ENCODE data around the gene COL4A1. TPM values are rescaled to one million over a fixed set of nuclear protein-coding genes. Genes with fewer than 3 reads are reported as not detected.

The COL4A1 gene
- polyA plus RNA-seq, 1 donor (not counting 4 experiments of a cell fraction or from before 2014, with no cell fraction given) = 22.3 TPM

DNA sequence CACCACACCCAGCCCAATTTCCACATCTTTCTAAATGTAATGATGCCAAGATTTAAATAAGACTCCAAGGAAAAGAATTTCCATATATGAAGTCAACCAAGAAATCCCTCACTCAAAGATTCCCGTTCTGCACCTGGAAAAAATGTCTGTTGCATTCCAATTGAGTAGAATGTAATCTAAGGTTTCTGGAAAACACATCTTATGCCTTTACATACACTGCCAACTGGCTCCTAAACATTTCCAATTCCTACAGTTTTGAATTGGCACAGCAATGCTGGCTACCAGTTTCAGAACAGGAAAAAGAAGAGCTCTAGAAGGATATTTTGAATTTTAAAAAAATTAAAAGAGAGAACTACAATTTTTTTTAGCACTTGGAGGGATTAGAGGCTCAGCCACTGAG lies 43.1 kb upstream of the COL4A1 start:
- Histone ChIP-seq H3K27ac (ENCODE audit: control insufficient read depth, insufficient read depth, low read length) (no peak overlapping the region), H3K79me2 (ENCODE audit: control insufficient read depth, insufficient read depth, low read length) (peaks cover 46% of the 10 kb centered on the region), H3K4me3 (ENCODE audit: control insufficient read depth in 2 of 3, extremely low read depth in 1 of 3, insufficient read depth in 2 of 3, low read depth in 1 of 3, low read length in 3 of 3) (no peak overlapping the region), H3K27me3 (ENCODE audit: control insufficient read depth, extremely low read depth, insufficient read depth, low read length) (no peaks in the 10 kb centered on the region), H3K9me3 (ENCODE audit: control insufficient read depth, low read depth, low read length) (no peaks in the 10 kb centered on the region), H3K9me1 (ENCODE audit: control insufficient read depth, extremely low read depth, insufficient read depth, low read length) (peaks cover 3% of the 10 kb centered on the region), H3K4me1 (ENCODE audit: control insufficient read depth, extremely low read depth, insufficient read depth, low read length) (peaks cover 37% of the 10 kb centered on the region), H3K9ac (ENCODE audit: control insufficient read depth, extremely low read depth, insufficient read depth, low read length) (no peak overlapping the region), H2AFZ (ENCODE audit: control insufficient read depth, low read length) (no peak overlapping the region), H3K36me3 (ENCODE audit: control insufficient read depth in 2 of 2, extremely low read depth in 1 of 2, insufficient read depth in 2 of 2, low read length in 2 of 2) (peaks cover 0 to 2% of the 10 kb centered on the region in 2 experiments), H4K20me1 (ENCODE audit: control insufficient read depth, extremely low read depth, insufficient read depth, low read length) (peaks cover 2% of the 10 kb centered on the region), H3K4me2 (ENCODE audit: control insufficient read depth, extremely low read depth, insufficient read depth, low read depth, low read length) (no peak overlapping the region)
- TF ChIP-seq, protein P1, sequence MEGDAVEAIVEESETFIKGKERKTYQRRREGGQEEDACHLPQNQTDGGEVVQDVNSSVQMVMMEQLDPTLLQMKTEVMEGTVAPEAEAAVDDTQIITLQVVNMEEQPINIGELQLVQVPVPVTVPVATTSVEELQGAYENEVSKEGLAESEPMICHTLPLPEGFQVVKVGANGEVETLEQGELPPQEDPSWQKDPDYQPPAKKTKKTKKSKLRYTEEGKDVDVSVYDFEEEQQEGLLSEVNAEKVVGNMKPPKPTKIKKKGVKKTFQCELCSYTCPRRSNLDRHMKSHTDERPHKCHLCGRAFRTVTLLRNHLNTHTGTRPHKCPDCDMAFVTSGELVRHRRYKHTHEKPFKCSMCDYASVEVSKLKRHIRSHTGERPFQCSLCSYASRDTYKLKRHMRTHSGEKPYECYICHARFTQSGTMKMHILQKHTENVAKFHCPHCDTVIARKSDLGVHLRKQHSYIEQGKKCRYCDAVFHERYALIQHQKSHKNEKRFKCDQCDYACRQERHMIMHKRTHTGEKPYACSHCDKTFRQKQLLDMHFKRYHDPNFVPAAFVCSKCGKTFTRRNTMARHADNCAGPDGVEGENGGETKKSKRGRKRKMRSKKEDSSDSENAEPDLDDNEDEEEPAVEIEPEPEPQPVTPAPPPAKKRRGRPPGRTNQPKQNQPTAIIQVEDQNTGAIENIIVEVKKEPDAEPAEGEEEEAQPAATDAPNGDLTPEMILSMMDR (optimal IDR thresholded peaks at IDR 0.05 in 1 of 3, IDR thresholded peaks at IDR 0.05 in 1 of 3, conservative IDR thresholded peaks at IDR 0.05 in 1 of 3; ENCODE audit: extremely low read depth in 1 of 3, insufficient read depth in 2 of 3, low read length in 3 of 3) = no peak
- TF ChIP-seq EZH2 (IDR thresholded peaks at IDR 0.05; ENCODE audit: low read length) = no peak
- DNase-seq (ENCODE audit: low read depth, low spot score) = no peak
- dilution Hi-C loops (cut with MboI; ENCODE audit: extremely low pct_ligation_motif_present, low sequenced_read_pairs) = no loop called here
- FAIRE-seq = no peak

DNA sequence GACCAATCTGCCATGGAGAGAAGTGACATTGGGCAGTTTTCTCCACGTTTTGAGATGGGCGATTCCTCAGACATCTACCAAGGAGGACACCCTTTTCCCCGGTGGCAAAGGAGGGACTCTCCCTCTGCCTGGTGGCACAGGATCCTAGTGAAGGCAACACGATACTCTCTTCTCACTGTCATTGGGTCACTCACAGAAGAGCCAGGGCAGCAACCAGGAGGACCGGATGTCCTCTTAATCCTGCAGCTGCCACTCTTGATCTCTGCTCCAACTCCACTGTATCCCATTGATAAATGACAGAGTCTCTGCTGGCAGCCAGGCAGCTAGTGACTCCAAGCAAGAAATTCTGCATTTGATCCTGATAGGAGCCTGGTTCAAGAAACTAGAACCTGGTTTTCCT lies 42.3 kb upstream of the COL4A1 start:
- Histone ChIP-seq H3K79me2 (ENCODE audit: control insufficient read depth, insufficient read depth, low read length) (peaks cover 45% of the 10 kb centered on the region), H3K27ac (ENCODE audit: control insufficient read depth, insufficient read depth, low read length) (no peak overlapping the region), H2AFZ (ENCODE audit: control insufficient read depth, low read length) (no peak overlapping the region), H3K4me2 (ENCODE audit: control insufficient read depth, extremely low read depth, insufficient read depth, low read depth, low read length) (no peak overlapping the region), H3K27me3 (ENCODE audit: control insufficient read depth, extremely low read depth, insufficient read depth, low read length) (no peaks in the 10 kb centered on the region), H3K4me1 (ENCODE audit: control insufficient read depth, extremely low read depth, insufficient read depth, low read length) (peaks cover 45% of the 10 kb centered on the region), H3K36me3 (ENCODE audit: control insufficient read depth in 2 of 2, extremely low read depth in 1 of 2, insufficient read depth in 2 of 2, low read length in 2 of 2) (peaks cover 0 to 3% of the 10 kb centered on the region in 2 experiments), H3K9me3 (ENCODE audit: control insufficient read depth, low read depth, low read length) (no peaks in the 10 kb centered on the region), H3K4me3 (ENCODE audit: control insufficient read depth in 2 of 3, extremely low read depth in 1 of 3, insufficient read depth in 2 of 3, low read depth in 1 of 3, low read length in 3 of 3) (no peak overlapping the region), H4K20me1 (ENCODE audit: control insufficient read depth, extremely low read depth, insufficient read depth, low read length) (peaks cover 2% of the 10 kb centered on the region), H3K9me1 (ENCODE audit: control insufficient read depth, extremely low read depth, insufficient read depth, low read length) (peaks cover 3% of the 10 kb centered on the region), H3K9ac (ENCODE audit: control insufficient read depth, extremely low read depth, insufficient read depth, low read length) (no peak overlapping the region)
- FAIRE-seq (no peak), DNase-seq (ENCODE audit: low read depth, low spot score) (no peak)
- dilution Hi-C loops (cut with MboI; ENCODE audit: extremely low pct_ligation_motif_present, low sequenced_read_pairs) = no loop called here
- TF ChIP-seq, protein P1 (optimal IDR thresholded peaks at IDR 0.05 in 1 of 3, IDR thresholded peaks at IDR 0.05 in 1 of 3, conservative IDR thresholded peaks at IDR 0.05 in 1 of 3; ENCODE audit: extremely low read depth in 1 of 3, insufficient read depth in 2 of 3, low read length in 3 of 3) = no peak
- TF ChIP-seq EZH2 (IDR thresholded peaks at IDR 0.05; ENCODE audit: low read length) = no peak

Measured in keratinocyte (primary cell).